Ammon's horn (tissue), 1 donor: ENCODE results near the gene IRGC.

Experiments
- DNase-seq: peaks from one replicate; pipeline ENCODE4 v3.0.0-alpha.2; 2016; ENCODE audit warnings: low spot score

Gene IRGC

DNA sequence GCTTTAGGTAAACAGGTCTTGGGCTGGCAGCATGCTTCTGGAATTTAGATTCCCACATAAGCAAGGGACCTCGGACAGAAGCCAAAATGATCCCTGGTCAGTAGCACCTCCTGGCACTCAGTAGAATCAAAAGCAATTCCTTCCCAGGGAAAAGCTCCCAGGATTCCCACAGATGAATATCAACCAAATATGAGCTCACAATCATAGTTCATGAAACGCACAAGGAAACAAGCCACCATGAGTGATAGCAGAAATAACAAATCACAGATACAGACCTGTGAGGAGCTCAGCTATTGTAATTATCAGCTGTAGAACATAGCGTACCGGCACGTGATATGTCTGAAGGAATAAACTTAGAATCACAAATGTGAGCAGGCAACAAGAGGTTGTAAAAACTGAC is 24.1 kb upstream of the IRGC start:
- DNase-seq: no peak

DNA sequence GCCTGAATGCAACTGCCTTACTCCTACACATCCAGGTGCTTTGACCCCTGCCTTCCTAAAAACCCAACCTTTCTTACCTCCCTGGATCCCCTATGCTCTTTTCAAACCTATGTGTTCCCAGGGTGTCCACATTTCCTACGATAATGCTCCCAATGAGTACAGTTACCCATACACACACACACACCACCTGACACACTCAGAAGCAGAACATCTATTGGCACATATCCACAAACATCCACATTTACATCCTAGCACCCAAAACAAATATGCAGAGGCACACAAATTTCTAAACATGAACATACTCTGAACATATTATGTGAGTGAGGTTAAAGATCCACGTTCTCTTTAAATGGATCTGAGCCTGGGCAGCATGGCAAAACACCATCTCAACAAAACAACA is 23.5 kb upstream of the IRGC start:
- no peak for DNase-seq

DNA sequence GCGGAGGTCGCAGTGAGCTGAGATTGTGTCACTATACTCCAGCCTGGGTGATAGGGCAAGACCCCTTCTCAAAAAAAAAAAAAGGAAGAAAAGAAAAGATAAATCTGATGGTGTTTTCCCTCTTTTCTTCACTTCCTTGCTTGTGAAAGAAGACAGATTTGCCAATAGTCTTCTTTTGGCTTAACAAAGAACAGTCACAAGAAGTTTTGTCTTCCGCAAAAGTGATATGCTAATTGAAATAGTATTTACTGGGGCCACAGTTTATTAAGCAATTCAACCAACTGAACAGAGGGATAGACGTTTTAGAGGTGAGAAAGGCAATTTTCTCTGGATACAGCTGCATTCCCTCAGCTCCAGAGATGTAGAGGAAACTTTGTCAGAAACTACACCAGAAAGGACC is 23.0 kb upstream of the IRGC start:
- no peak for DNase-seq

DNA sequence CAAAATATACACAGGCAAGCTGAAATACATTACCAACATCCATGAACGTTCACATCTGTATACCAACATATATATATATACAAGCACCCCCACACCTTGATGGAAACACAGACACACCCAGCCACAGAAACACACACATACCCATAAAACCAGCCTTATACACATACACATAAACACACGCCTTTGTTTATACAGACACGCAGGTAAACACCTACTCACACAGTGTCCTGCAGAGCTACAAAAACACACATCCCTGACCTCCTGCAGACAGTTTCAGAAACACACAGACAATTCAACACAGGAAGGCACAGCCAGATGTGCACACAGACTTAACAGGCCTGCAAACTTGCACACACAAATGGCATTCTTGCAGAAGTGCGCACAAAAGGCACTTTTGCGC is 21.3 kb upstream of the IRGC start:
- DNase-seq: no peak

DNA sequence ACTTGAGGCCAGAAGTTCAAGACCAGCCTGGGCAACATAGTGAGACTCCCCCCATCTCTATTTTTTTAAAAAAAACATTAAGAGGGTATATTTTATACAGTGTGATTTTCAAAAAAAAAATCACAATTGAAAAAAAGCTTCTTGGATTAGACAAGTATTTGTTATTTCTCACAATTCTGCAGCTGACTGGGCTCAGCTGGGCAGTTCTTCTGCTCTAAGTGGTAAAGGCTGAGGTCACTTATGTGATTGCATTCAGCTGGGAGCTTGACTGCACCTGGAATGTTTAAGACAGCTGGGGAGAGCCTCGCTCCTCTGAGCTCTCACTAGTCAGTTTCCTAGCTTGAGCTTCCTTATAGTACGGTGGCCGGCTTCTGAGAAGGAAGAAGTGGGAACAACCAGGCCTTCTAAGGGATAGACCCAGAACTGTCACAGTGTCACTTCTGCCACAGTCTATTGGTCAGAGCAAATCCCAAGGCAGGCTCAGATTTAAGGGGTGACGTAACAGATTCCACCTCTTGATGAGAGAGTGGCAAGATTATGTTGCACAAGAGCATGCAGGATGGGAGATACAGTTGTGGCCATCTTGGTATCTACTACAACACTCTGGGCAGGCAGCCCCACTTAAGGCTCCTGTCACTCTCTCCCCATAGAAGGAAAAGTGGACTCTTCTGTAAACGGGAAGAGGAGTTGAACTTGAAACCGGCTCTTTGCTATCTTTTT is 19.7 kb upstream of the IRGC start:
- DNase-seq: no peak

DNA sequence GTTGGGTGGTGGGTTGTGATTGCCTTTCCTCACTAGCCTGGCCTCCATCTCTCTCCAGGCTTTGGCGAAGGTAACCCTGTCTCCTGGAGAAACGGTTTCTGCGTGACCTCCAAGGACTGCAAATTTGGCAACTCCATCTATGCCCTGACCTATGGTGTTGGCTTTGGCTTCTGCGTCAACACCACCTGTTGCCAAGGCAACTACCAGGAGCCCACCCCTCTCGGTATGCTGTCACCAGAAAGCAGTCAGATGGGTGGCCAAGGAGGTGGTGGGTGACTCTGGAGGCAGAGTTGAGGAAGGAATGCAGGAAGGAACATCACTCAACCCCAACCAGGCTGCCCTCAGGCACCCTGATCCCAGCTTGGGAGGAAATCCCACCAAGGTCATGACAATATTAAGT is 18.6 kb upstream of the IRGC start:
- no peak for DNase-seq

DNA sequence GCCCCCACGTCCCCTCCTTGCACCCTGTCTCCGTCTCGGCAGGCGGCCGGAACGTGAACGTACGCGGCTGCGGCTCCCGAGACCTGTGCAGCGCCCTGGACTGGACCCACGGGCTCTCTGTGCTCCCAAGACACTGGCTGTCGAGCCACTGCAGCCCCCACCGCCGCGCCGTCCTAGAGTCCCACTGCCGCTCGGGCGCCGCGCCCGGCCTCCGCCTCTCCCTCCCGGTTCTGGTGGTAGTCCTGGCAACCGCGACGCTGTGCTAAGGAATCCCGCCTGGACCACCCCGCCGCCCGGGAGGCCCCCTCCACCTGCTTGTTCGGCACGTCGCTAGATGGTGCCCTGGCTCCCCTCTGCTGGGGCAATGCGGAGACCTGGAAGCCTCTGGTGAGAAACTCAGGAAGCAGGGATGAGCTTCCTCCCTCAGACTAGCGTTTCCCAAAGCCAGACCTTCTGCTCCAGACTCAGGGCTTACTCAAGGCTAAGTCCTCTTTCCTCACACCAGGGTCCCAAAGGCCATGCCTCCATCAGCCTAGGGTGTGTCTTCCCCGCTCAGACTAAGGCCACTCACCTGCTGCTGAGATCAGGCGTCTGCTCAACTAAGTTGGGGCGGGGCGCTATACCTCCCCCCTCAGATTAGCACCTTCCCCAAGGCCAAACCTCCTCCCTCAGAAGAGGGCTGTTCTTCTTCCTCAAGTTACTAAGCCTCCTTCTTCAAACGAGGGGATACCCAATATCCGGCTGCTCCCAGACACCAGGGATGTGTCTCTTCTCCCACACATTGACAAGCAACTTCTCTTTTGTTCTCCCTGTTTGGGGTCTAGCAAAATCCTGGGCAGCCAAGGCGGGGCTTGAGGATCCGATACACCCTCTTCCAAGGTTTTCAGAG is 16.1 kb upstream of the IRGC start:
- DNase-seq: peak; percentile 49

DNA sequence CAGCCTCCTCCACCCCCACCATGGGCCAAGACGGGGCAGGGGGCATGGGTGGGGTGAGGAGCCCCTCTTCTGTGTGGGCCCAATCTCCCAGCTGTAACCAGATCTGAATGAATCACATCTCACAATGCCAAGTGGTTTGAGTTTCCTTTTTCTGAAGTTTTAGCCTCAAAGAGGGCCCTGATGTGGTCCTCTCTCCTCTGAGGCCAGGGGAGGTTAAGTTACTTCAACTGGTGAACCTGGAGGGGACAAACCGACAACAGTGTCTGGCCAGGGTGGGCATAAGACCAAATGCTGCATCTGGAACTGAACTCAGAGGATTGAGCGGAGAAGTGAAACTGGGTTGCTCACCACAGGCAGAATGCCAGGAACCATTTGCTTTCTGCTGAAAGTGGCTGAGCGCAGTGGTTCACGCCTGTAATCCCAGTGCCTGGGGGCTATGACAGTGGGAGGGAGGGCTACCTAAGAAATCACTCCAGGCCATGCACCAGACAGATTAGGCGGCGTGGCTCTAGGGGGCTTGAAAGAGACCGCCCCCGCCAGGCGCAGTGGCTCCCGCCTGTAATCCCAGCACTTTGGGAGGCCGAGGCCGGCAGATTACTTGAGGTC is 15.4 kb upstream of the IRGC start:
- peak; percentile 75 for DNase-seq

DNA sequence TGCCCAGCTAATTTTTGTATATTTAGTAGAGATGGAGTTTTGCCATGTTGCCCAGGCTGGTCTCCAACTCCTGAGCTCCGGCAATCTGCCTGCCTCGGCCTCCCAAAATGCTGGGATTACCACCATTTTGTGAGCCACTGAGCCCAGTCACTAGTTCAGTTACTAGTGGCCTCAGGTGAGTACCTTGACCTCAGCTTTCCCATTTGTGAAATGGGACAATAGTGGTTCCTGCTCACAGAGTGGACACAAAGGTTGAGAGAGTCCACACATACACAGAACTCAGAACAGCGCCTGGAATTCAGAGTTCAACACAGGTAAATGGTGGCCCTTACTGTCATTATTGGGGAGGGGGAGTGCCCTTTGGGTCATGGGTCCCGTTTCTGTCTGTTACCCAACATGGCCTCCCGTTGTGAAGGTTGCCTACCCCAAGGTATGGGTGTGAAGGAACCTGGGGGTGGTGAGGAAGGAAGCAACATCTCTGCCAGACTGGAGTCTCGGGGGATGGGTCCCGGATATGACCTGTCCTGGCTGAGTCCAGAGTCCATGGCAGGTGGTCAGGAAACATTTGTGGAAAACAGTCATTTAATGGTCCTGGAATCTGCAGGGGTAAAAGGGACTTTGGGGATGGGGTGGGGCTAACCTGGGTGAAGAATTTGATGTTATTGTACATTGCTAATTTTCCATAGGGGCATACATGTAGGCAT is 11.7 kb upstream of the IRGC start:
- DNase-seq: no peak

DNA sequence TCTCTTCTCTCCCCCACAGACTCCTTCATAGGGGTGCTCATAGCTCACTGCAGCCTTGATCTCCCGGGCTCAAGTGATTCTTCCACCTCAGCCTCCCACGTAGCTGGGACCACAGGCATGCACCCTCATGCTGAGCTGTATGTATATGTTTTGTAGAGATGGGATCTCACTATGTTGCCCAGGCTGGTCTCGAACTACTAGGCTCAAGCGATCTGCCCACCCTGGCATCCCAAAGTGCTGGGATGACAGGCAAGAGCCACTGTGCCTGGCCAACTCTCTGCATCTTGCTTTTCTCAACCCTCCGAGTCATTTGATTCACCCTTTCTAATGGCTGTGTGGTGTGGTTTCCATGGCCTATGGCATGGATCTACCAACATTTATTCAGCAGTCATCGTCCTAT is 10.1 kb upstream of the IRGC start:
- DNase-seq: no peak

DNA sequence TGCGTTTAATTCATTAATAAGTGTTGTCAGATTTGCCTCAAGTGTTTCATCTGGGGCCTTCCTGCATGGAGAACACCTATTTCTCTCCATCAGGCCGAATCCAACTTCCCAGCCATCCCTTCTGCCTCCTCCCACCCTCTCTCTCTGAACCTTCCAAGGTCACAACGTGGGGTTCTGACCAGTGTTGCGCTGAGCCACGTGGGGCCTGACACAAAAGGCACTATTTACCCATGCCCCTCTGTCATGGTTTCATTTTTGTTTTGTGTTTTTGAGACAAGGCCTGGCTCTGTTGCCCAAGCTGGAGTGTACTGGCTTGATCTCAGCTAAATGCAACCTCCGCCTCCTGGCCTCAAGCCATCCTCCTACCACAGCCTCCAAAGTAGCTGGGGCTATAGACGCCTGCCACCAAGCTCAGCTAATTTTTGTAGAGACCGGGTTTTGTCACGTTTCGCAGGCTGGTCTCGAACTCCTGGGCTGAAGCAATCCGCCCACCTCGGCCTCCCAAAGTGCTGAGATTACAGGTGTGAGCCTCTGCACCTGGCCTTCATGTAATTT is 8.6 kb upstream of the IRGC start:
- no peak for DNase-seq

DNA sequence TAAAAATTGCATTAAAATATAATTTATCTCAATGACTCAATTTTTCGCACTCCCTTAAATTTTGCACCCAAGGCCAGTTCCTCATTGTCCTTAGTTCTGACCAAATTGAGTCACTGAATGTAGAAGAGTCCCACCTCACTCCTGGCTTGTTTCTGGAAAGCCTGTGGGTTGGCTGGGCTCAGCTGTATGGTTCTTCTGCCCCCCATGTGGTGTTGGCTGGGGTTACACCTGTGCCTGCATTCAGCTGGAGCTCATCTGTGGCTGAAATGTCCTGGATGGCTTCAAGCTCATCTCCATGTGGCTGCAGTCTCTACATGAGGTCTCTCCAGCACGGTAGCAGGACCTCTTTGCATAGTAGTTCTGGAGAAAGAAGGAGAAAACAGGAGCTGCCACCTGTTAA is 7.2 kb upstream of the IRGC start:
- no peak for DNase-seq

DNA sequence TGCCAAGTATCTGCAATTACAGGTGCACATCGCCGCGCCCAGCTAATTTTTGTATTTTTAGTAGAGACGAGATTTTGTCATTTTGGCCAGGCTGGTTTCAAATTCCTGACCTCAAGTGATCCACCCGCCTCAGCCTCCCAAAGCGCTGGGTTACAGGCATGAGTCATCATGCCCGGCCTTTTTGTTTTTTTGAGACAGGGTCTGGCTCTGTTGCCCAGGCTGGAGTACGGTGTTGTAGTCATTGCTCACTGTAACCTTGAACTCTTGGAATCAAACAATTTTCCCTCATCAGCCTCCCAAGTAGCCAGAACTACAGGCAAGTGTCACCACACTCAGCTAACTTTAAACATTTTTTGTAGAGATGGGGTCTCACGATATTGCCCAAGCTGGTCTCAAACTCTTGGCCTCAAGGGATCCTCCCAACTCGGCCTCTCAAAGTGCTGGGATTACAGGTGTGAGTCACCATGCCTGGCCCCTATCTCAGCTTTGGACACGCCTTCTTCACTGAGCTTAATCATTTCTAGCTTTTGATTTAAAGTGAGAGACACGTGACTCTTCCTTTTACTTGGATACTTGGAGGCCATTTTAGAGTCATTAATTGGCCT is 4.0 kb upstream of the IRGC start:
- no peak for DNase-seq

DNA sequence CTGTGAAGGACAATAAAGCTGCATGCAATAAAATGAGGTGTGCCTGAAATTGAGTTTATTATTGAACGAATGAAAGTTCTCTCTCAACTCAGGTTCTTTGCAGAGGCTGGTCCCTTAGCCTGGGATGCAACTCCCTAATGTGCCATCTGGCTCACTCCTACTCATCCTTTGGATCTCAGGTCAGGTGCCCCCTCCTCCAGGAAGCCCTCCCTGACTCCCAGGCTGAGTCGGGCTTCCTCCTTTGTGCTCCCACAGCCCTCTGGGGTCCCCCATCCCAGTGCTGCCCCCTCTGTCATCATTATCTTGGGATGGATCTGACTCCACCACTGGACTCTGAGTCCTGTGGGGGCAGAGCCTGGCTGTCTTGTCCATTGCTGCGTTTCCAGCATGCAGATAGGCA is 2.7 kb upstream of the IRGC start:
- no peak for DNase-seq

DNA sequence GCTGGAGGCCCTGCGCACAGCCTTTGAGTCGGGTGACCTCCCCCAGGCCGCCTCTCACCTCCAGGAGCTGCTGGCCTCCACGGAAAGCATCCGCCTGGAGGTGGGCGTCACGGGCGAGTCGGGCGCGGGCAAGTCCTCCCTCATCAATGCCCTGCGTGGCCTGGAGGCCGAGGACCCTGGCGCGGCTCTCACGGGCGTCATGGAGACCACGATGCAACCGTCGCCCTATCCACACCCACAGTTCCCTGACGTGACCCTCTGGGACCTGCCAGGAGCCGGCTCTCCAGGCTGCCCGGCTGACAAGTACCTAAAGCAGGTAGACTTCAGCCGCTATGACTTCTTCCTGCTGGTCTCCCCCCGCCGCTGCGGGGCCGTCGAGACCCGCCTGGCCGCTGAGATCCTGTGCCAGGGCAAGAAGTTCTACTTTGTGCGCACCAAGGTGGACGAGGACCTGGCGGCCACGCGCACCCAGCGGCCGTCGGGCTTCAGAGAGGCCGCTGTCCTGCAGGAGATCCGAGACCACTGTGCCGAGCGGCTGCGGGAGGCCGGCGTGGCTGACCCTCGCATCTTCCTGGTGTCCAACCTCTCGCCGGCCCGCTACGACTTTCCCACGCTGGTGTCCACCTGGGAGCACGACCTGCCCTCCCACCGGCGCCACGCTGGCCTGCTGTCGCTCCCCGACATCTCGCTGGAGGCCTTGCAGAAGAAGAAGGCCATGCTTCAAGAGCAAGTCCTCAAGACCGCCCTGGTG is 2.9 kb downstream of the IRGC start:
- DNase-seq: no peak

DNA sequence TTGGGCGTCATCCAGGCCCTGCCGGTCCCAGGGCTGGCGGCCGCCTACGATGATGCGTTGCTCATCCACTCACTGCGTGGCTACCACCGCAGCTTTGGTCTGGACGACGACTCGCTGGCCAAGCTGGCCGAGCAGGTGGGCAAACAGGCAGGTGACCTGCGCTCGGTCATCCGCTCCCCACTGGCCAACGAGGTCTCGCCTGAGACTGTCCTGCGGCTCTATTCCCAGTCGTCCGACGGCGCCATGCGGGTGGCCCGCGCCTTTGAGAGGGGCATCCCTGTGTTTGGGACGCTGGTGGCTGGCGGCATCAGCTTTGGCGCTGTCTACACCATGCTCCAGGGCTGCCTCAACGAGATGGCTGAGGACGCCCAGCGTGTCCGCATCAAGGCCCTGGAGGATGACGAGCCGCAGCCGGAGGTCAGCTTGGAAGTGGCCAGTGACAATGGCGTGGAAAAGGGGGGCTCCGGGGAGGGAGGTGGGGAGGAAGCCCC is 3.5 kb downstream of the IRGC start:
- no peak for DNase-seq

DNA sequence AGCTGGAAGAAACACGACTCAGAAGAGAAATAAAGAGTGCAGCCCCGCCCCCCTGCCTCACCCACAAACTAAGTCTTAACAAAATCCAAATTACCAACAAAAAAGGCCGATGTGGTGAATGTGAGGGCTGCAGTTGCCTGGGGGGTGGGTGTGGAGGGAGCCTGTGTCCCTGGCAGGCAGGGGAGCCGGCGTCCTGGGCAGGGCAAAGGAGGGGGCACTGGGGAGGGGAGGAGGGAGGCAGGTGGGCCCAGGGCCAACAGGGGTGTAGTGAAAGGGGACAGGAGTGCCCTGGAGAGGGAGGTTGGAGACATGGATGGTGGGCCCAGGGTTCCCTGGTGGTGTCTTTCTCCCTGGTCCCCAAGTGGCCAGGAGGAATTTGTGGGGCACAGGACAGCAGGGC is 4.0 kb downstream of the IRGC start:
- no peak for DNase-seq

DNA sequence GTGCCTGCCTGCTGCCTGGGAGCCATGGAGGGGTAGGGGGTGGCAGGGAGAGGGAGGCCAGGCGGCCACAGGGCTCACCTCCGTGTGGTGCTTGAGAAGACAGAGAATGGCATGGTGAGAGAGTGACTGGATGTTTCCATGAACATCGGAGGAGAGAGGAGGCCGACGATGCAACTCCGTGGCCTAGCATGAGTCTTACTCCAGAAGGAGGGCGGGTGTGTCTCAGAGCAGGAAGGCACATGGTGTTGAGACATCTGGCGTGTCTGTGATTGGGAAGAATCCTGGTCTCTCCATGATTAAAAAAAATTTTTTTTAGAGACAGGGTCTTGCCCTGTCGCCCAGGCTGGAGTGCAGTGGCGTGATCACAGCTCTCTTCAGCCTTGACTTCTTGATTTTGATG is 5.1 kb downstream of the IRGC start:
- no peak for DNase-seq

DNA sequence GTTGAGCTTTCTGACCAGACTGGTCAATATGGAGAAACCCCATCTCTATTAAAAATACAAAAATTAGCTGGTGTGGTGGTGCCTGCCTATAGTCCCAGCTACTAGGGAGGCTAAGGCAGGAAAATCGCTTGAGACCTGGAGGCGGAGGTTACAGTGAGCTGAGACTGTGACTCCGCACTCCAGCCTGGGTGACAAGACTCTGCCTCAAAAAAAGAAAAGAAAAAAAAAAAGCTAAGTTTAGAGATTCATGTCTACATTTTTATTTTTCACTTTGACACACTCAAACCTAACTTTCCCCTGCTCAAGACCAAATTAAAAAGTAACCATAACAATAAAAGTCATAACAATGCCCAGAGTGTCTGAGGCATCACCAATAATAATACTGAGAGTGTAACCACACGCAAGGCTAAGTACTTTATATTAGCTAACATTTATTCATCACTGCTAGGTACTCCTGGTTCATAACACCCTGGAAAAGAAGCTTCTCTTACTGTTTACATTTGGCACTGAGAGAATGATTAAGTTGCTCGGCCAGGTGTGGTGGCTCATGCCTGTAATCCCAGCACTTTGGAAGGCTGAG is 5.7 kb downstream of the IRGC start:
- DNase-seq: no peak

DNA sequence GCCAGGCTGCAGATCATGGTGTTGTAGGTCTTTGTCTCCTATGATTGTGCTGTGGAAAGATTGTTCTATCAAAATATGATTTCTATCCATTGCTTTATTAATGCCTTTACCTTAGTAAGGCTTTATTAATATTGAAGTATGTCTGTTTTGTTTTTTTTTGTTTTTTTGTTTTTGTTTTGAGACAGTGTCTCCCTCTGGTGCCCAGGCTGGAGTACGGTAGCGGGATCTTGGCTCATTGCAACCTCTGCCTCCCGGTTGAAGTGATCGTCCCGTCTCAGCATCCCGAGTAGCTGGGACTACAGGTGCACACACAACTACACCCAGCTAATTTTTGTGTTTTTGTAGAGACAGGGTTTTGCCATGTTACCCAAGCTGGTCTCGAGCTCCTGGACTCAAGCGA is 7.7 kb downstream of the IRGC start:
- DNase-seq: no peak

DNA sequence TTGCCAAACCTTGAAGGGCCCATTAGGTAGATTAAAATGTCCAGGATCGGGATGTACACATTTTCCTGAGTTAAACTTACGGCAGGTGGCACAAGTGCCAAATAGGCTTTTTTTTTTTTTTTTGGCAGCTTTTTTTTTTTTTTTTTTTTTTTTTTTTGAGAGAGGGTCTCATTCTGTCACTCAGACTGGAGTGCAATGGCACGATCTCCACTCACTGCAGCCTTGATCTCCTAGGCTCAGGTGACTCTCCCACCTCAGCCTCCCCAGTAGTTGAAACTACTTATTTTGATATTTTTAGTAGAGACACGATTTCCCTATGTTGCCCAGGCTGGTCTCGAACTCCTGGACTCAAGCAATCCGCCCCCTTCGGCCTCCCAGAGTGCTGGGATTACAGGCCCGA is 9.0 kb downstream of the IRGC start:
- DNase-seq: no peak
